ENCODE results near the gene PBX1.

DNA sequence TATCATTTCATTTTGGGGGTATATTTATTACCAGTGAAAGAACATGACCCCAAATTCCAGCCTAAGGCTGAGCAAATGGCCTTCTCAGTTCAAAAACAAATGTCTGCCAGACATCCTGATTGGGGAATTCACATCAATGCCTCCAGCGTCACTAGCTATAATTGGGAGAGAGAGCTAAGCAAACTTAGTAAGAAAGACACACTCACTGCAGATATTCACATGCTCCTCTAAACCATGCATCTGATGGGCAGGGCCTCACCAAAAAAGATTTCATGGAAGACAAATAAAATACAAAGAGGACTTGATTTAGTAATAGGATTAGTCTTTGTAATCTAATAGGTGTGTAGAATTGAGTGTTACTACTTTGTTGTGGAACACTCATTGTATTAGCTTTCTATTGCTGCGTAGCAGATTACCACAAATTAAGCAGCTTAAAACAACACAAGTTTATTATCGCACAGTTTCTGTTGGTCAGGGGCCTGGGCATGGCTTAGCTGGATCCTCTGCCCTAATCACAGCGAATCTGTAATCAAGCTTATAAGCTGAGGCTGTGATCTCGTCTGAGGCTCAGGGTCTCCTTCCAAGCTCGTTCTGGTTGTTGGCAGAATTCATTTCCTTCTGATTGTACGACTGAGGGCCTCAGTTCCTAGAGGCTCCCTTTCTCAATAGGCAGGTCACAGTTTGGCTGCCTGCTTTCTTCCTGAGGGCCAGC is 243.0 kb downstream of the PBX1 start:
- TF ChIP-seq, protein P1, sequence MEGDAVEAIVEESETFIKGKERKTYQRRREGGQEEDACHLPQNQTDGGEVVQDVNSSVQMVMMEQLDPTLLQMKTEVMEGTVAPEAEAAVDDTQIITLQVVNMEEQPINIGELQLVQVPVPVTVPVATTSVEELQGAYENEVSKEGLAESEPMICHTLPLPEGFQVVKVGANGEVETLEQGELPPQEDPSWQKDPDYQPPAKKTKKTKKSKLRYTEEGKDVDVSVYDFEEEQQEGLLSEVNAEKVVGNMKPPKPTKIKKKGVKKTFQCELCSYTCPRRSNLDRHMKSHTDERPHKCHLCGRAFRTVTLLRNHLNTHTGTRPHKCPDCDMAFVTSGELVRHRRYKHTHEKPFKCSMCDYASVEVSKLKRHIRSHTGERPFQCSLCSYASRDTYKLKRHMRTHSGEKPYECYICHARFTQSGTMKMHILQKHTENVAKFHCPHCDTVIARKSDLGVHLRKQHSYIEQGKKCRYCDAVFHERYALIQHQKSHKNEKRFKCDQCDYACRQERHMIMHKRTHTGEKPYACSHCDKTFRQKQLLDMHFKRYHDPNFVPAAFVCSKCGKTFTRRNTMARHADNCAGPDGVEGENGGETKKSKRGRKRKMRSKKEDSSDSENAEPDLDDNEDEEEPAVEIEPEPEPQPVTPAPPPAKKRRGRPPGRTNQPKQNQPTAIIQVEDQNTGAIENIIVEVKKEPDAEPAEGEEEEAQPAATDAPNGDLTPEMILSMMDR (optimal IDR thresholded peaks at IDR 0.05 in 1 of 3, IDR thresholded peaks at IDR 0.05 in 1 of 3, conservative IDR thresholded peaks at IDR 0.05 in 1 of 3; ENCODE audit: extremely low read depth in 1 of 3, insufficient read depth in 2 of 3, low read length in 3 of 3) = no peak
- TF ChIP-seq EZH2 (IDR thresholded peaks at IDR 0.05; ENCODE audit: low read length) = no peak
